ENCODE results near the gene LEKR1.

The LEKR1 gene

GRCh38 chr3:157088601-157089454 lies 262.7 kb downstream of the LEKR1 start (continued):
- TF ChIP-seq ZNF623 (tag by site-specific recombination; IDR thresholded peaks at IDR 0.05) = no peak
- TF ChIP-seq INSM2 (tag by site-specific recombination; IDR thresholded peaks at IDR 0.05) = peak; percentile 55; the same call in 1 of the 2 replicates
- TF ChIP-seq ZNF792 (tag by site-specific recombination; IDR thresholded peaks at IDR 0.05) = no peak
- TF ChIP-seq ZNF777 (tag by site-specific recombination; IDR thresholded peaks at IDR 0.05; ENCODE audit: borderline replicate concordance) = peak; percentile 73
- no peak for TF ChIP-seq SCRT1 (tag by site-specific recombination; IDR thresholded peaks at IDR 0.05; ENCODE audit: borderline replicate concordance)
- TF ChIP-seq ZNF843 (tag by site-specific recombination; IDR thresholded peaks at IDR 0.05) = no peak
- TF ChIP-seq ZNF174 (tag by site-specific recombination; IDR thresholded peaks at IDR 0.05) = no peak
- no peak for TF ChIP-seq ZBTB1 (tag by site-specific recombination; IDR thresholded peaks at IDR 0.05)
- no peak for TF ChIP-seq ZFP41 (tag by site-specific recombination; IDR thresholded peaks at IDR 0.05; ENCODE audit: borderline replicate concordance)
- peak; percentile 71 for TF ChIP-seq ZFP69B (tag by site-specific recombination; IDR thresholded peaks at IDR 0.05)
- TF ChIP-seq SETDB1 (IDR thresholded peaks at IDR 0.05; ENCODE audit: insufficient read length, low read length) = no peak
- no peak for TF ChIP-seq ZNF624 (tag by site-specific recombination; IDR thresholded peaks at IDR 0.05)
- no peak for TF ChIP-seq SALL2 (tag by site-specific recombination; IDR thresholded peaks at IDR 0.05; ENCODE audit: borderline replicate concordance)
- TF ChIP-seq ZNF426 (tag by site-specific recombination; IDR thresholded peaks at IDR 0.05) = no peak
- no peak for TF ChIP-seq BCL11A (tag by site-specific recombination; IDR thresholded peaks at IDR 0.05; ENCODE audit: low read depth)
- TF ChIP-seq ZNF404 (tag by site-specific recombination; IDR thresholded peaks at IDR 0.05) = no peak
- no peak for TF ChIP-seq ZNF423 (tag by site-specific recombination; IDR thresholded peaks at IDR 0.05)
- peak; percentile 66 for TF ChIP-seq ZBTB8A (tag by site-specific recombination; IDR thresholded peaks at IDR 0.05)
- peak; percentile 63 for TF ChIP-seq ZNF366 (tag by site-specific recombination; conservative IDR thresholded peaks at IDR 0.05)
- TF ChIP-seq ZNF433 (tag by site-specific recombination; IDR thresholded peaks at IDR 0.05; ENCODE audit: low read depth) = no peak
- no peak for TF ChIP-seq ZNF449 (tag by site-specific recombination; IDR thresholded peaks at IDR 0.05)
- no peak for TF ChIP-seq TSHZ1 (tag by site-specific recombination; IDR thresholded peaks at IDR 0.05; ENCODE audit: borderline replicate concordance)
- TF ChIP-seq ZNF354C (tag by site-specific recombination; IDR thresholded peaks at IDR 0.05; ENCODE audit: borderline replicate concordance, low read depth) = no peak
- no peak for TF ChIP-seq ZBTB11 (tag by site-specific recombination; conservative IDR thresholded peaks at IDR 0.05; ENCODE audit: low read depth)
- TF ChIP-seq ZNF155 (tag by site-specific recombination; IDR thresholded peaks at IDR 0.05) = no peak
- no peak for TF ChIP-seq ZNF248 (tag by site-specific recombination; IDR thresholded peaks at IDR 0.05)
- TF ChIP-seq ZNF785 (tag by site-specific recombination; IDR thresholded peaks at IDR 0.05) = no peak
- no peak for TF ChIP-seq ZNF292 (tag by site-specific recombination; IDR thresholded peaks at IDR 0.05; ENCODE audit: borderline replicate concordance, low read depth)
